Activated CD8-positive, alpha-beta memory T cell treated with anti-CD3 and anti-CD28 coated beads for 1 hour (primary cell): ENCODE measurements around the gene ENPP7.
A peak's percentile ranks its signal among the peaks of the same experiment; 100 is the strongest.

Experiments used
- DNase-seq, 2 donors: peaks; one replicate each; pipeline ENCODE4 v3.0.0-alpha.2; 2020; ENCODE audit warnings: low read depth in 1 of 2; ENCODE audit errors: extremely low read depth in 1 of 2

ENPP7 gene

DNA sequence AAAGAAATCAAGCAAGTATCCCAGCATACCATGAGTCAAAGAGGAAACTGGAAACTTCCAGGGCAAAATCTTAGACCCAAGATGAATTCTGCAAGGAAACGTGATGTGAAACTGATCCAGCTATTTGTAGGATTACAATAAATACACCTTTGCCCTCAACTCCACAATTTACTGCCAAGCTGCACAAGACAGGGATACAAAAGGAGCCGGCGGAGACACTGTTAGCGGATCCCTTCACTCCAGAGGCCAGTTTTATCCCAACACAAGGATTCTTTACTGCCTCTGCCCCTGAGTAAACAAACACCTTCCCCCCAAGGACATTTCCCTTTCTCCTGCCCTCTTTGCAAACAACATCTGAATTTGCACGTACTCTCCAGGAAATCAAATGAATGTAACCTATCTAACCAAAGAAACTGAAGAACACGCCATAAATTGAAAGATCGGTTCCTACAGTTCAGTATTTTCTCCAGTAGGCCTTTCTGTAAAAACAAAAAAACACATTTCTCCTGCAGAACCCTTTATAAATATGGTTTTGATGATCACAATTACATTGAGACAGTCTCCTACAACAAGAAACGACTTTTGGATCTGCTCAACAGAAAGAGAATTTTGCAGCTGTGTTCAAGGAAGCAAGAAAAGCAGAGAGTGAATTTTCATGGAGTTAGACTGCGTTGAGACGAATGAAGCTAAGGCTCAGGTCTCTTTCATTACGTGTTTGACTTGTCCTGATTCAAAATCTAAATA is 45.8 kb downstream of the ENPP7 start:
- no peak for DNase-seq

DNA sequence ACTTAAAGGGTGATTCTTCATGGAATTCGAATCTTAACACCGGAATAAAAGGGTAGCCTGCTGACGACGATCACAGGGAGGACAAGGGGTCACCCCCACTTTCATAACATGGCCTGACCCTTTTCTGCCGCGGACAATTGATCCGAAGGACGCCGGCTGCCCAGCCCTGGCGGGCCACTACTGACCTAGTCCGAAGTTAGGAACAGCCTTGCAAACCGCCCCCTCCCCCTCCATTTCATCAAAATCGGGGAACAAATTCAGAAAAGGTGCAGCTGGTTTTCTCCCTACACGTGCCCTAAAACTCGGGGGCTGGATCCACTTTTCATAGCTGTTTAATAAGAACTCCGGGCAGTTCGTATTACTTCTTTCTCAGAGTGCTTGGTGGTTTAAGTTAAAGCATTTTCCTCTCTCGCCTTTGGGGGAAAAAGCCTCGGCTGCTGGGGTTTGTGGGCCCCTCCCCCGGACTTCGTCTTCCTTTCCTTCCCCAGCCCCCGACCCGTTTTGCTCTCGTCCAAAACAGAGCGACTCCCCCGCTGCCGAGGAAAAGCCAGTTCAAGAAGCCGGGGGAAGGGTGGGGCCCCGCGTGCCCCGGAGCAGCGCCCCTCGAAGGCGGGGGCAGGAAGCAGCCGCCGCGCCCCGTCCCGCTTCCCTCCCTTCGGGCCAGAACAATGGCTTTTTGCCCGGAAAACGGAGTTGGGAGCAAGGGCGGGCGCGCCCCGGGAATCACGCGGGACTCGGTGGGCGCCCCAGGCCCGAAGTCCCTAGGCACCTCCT is 46.6 kb downstream of the ENPP7 start:
- no peak for DNase-seq

DNA sequence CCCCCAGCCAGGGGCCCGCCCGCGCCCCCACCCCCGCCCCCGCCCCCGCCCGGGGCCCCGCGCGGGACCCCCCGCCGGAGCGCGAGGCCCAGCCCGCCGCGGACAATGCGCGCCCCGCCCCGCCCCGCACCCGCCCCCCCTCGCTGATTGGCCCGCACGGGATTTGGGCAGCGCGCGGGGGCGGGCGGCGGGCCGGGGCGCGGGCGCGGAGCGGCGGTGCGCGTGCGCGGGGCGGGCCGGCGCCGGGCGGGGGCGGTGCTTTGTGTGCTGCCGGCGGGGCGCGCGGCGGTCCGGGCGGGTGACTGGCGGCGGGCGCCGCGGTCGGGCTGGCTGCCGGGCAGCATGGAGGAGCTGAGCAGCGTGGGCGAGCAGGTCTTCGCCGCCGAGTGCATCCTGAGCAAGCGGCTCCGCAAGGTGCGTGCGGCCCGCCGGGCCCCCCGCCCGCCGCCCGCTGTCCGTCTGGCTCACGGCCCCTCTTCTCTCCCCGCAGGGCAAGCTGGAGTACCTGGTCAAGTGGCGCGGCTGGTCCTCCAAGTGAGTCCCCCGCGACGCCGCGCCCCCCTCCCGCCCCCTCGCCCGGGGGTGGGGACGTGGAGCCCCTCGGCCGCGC is 47.3 kb downstream of the ENPP7 start, which contains the start of gene CBX2:
CBX2 (plus strand) TSS at position 255 of the 610 bp plus-strand sequence; CDS start at position 343, 88 bp downstream.
- peak; percentile 29 to 75 for DNase-seq

DNA sequence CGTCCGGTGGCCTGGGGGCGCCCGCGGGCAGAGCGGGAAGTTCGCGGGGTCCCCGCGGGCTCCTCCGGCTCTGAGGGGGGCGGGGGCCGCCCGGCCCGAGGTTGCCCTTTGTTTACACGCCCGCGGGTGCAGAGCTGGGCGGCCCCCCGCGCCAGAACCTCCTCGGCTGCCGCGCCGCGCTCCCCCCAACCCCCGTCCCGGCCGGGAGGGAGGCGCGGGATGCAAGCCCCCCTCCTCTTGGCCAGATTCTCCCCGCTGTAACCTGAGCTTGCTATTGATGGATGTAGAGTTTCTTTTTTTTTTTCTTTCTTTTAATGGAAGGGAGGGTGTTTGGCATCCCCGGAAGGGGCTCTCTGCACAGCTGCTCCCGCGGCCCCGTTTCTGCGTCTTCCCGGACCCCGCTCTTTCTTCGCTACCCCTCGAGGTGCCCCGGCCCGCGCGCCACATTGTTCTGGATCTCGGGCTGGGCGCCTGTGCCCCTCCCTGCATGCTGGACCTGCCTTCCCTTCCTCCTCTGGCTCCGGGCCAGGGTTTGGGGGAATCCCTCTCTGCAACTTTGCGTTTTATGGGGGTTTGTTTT is 47.9 kb downstream of the ENPP7 start:
- DNase-seq = no peak

DNA sequence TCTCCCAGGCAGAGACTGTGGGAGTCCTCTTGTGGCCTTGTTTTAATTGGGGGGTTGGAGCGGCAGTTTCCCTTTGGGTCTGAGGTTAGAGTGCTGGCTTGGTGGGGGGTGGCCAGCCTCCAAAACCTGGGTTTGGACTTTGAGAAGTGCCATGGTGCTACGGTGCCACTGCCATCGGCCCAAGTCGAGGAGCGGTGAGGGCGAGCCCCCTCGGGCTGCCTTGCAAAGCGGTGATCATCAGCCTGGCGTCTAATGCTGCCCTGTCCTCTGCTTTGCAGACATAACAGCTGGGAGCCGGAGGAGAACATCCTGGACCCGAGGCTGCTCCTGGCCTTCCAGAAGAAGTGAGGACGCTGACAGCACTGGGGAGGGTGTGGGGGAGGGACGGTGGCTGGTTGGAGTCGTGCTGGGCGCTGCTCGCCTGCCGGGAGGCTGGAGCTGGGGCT is 48.4 kb downstream of the ENPP7 start:
- DNase-seq = no peak

DNA sequence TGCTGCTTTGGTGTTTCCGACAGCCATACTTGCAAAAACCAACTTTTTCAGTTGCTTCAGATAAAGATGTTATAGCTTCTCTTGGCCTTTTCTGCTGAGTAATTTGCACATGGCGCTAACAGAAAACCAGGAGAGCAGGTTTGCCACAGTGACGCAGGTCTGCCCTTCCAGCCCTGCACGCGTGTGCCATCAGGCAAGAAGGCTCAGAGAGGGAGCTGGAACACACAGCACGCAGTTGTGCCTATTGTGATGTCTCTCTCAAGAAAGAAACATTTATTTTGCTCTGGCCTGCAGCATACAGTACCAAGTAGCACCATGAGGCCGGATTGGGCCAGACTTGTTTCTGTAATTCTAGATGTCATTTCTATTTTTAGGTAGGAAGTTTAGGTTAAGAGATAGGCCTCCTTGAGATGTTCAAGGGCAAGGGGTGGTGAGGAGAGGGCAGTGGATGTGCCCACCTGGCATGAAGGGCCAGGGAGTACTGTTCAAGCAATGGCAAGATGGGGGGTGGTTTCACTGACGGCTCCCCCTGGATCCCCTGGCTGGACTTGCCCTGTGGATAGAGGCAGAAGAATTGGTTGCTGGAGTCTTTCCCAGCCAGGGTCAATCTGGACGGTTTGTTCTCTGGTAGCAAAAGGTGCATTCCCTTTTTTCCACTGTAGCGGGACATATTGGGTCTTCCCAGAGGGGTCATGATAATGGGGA is 49.1 kb downstream of the ENPP7 start:
- no peak for DNase-seq

DNA sequence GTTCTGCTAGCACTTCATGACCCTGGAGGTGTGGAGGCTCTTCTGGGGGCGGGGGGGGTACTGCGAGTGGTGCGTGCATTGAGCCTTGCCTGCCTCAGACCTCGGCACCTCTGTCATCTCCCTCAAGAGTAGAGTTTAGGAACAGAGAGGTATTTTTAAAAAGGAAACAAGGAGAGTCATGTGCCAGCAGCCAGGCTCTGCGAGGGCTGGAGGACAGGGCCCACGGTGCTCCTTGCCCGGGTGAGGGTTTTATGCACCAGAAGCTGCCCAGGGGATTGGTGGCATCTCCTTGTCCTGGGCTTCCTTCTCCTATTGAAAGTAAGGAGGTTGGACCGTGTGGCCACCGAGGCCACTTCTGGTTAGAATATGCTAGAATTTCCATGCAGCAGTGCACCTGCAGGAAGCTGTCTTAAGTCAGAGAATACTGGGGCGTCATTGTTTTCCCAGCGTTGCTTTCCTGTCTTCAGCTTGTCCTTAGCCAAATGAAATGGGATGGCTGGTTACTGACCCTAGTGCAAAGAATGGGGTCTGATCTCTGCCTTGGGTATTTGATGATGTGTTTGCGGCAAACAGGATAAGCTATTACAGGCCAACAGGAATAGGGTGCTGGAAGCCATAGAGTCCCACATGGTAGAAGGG is 50.4 kb downstream of the ENPP7 start:
- no peak for DNase-seq

DNA sequence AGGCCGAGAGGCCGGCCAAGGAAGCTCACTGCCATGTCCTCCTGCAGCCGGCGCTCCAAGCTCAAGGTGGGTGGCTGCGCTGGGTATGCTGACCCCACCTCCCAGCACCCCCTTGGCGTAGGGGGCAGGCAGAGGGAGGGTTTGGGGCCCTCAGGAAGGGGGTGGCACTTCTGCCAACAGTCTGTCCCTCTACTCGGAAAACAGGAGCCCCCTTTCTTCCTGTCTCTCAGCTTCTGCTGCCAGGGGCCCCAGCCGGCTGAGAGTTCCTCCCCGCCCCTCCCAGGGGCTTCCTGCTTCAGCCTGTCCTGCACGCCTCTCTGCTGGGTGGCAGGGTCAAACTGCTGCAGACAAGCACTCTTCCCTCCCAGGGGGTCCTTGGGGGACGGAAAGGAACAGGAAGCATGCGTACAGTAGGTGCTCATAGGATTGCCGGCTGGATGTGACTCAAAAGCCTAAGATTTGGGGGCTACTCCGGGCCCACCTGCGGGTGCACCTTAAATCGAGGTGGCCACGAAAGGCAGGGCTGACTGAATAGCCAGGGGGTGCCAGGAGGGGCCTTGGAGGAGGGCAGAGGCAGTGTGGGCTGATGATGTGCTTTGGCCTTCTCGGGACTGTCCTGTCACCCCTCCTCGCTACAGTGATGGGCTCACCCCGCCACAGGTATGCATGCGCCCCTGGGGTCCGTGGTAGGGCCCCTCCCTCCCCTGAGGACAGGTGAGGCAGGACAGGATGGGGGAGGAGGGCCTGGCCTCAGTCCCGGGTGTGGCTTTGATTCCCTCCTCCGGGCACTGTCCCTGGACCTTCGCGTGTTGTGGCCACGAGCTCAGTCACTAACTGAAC is 51.2 kb downstream of the ENPP7 start:
- no peak for DNase-seq

DNA sequence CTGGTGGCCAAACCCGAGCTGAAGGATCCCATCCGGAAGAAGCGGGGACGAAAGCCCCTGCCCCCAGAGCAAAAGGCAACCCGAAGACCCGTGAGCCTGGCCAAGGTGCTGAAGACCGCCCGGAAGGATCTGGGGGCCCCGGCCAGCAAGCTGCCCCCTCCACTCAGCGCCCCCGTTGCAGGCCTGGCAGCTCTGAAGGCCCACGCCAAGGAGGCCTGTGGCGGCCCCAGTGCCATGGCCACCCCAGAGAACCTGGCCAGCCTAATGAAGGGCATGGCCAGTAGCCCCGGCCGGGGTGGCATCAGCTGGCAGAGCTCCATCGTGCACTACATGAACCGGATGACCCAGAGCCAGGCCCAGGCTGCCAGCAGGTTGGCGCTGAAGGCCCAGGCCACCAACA is 53.1 kb downstream of the ENPP7 start:
- DNase-seq = no peak

DNA sequence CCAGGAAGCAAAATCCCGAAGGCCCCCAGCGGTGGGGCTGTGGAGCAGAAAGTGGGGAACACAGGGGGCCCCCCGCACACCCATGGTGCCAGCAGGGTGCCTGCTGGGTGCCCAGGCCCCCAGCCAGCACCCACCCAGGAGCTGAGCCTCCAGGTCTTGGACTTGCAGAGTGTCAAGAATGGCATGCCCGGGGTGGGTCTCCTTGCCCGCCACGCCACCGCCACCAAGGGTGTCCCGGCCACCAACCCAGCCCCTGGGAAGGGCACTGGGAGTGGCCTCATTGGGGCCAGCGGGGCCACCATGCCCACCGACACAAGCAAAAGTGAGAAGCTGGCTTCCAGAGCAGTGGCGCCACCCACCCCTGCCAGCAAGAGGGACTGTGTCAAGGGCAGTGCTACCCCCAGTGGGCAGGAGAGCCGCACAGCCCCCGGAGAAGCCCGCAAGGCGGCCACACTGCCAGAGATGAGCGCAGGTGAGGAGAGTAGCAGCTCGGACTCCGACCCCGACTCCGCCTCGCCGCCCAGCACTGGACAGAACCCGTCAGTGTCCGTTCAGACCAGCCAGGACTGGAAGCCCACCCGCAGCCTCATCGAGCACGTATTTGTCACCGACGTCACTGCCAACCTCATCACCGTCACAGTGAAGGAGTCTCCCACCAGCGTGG is 53.7 kb downstream of the ENPP7 start:
- no peak for DNase-seq

DNA sequence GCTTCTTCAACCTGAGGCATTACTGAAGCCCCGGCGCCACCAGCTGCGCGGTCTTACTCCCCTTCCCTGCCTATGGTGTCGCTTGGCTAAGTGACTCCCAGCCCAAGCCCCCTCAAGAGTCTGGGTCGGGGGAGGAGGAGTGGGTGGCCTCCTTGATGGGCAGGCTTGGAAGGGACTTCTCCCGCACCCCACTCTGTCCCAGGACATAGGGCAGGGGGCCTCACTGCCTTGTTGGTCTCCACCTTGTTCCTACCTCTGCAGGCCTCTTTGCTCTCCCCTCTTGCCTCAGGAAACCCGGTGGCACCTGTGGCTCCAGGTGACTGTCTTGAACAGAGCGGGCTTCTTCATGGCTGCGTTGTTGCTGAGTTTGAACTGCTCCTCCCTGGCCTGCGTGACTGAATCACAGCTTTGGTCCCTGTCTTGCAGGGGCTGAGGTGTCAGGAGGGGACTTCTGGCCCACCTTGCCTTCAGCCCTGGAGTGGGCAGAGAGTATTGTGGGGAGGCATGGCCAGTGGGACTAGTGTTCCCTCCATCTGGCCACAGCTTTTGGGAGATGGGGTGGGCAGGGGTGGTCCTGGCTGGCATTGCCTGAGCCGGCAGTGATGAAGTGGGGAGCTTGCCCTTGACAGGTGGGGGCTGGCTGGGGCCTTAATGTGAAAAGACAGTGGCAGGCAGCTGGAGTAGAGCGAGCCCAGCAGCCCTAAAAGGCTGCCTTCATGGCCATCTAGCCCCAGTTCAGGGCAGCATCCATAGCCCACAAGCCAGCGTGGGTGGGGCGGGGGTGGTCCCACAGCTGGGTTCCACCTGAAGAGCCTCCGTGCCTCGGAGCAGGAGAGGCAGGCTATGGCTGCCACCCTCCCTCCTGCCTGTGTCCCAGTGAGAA is 54.5 kb downstream of the ENPP7 start:
- DNase-seq = no peak

DNA sequence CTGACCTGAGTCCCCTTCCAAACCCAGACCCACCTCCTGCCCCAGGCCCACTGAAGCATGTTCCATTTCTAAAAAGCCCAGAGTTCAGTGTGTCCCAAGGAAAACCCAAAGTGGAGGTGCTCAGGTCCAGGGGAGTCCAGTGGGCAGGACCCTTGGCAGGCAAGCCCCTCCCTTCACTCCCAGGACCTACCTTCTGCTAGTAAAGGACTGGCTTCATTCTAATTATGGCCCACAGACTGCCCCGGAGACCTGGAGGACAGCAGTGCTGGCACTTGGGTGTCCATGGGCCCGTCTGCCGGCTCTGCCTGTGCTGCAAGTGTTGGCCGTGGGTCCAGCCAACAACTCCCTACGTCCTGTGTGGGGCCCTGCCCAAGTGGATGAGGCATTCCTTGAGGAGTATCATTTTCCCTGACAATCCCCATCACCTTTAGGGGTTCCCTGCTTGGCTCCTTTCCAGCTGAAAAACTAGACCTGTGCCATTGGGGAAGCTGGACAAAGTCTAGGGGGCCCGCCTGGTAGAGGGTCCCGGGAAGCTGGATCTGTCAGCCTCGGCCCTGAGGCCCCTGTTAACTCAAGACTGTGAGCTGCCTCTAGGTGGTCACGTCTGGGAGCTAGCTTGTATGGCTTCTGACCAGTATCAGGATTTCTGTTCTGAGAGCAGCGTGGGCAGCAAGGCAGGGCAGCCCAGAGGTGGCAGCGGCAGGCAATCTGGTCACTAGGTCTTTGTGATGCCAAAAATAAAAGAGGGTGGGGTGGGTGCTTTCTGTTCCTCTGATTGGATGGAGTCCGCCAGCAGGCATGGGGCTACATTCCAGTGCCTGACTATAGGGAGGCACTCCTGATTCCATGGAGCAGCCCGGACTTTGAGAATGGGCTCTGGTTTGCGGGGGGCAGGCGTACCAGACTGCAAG is 55.4 kb downstream of the ENPP7 start:
- DNase-seq = no peak

DNA sequence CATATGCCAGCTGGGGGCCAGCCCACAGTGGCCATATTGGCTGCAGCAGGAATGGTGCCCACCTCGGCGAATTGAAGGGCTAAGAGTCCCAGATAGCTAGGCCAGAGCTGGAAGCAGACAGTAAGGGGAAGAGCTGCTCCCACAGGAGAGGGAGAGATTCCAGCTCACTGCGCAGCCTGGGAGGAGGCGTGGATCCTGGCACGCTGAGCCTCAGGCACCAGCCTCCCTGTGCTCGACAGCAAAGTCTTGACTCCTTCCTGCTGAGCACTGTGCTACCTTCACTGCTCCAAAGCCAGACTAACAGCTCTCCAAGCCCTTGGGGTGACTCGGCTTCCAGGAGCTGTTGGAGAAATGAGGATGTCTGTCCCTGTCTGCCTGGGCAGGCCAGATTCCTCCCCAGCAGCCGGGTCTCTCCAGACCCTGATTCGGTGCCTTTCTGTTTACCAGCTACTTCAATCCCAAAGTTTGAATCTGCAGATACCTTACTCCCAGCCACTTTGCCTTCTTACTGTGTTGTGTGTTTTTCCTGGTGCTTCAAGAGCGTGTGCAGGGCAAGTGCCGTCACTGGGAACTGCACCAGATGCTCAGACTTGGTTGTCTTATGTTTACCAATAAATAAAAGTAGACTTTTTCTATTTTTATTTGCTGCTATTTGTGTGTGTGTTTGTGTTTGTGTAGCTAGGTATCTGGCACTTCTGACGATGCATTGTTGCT is 56.3 kb downstream of the ENPP7 start:
- no peak for DNase-seq

DNA sequence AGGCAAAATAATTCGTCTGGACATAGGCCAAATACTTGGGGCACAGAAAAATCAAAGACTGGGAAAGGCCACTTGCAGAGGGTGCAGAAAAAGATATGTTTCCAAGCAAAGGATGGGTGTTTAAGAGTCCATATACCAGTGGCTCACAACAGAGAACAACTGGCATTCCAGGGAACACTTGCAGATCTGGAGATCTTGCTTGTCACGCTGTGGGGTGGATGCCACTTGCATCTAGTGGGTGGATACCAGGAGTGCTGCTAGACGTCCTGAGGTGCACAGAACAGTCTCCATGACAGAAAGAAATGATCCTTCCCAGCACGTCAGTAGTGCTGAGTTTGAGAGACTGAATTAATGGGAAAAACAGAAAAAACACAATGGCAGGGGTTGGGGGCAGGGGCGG is 57.7 kb downstream of the ENPP7 start:
- no peak for DNase-seq

DNA sequence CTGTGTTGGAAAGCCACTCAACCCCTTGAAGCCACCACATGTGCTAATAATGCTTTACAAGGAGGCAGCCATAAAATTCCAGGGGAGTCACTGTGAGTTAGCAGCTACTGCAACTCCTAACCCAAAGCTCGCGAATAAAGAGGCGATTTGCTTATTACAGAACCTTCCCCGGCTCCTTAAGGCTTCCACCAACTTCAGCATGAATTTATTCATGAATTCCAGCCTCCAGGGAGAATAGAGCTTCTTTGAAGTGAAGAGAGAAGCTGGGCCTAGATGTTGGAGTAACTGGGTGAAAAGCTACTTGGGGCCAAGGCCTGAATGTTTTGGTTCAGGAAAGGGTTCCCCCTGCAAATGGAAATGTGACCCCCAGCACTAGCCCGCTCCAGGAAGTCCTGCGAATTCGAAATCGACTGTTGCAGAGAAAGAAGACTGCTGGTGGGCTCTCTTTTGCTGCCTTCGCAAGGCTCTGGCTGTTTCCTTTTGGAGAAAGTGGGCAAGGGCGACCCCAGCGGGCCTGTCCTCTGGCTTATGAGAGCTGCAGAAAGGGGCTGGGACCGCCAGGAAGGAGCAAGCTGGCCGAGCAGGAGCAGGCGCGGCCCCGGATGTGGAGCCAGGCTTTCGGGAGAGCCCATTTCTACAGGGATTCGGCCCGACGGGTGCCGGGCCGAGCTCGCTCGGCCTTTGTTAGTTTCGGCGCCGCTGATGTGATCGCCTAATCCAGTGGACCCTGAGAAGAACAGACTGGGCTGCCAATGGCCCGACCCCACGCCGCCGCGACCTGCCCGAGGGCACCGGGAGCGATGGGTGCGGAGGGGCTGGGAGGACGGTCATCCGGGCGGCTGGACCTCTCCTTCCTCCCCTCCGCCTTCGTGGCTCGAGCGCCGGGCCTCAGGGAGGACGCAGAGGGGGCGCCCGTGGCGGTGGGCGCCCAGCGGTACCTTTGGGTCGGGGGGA is 58.5 kb downstream of the ENPP7 start:
- no peak for DNase-seq
